HEK293 (cell line): ENCODE data around the gene HES1.
A peak's percentile ranks its signal among the peaks of the same experiment; 100 is the strongest.

Experiments used
- CTCF ChIA-PET: fragments of 350-600 bp; formaldehyde crosslinking; extraction: SDS; loops from one replicate; lab custom pipeline; 2021; ENCODE audit warnings: antibody characterized with exemption; lab: Yijun Ruan, JAX
- POLR2A ChIA-PET: fragments of 300-600 bp; formaldehyde crosslinking; extraction: SDS; loops from one replicate; lab custom pipeline; 2020; ENCODE audit warnings: antibody characterized with exemption, inconsistent platforms; lab: Yijun Ruan, JAX
- H3K27ac ChIP-seq: fragments of 200-500 bp; sonication (Bioruptor generic); 2 replicates; pipeline ENCODE4 v1.5.1; 2014; ENCODE audit warnings: low read depth, low read length, control low read depth, inconsistent platforms; ENCODE audit errors: extremely low read depth
- H3K36me3 ChIP-seq, 2 experiments: fragments of 200-500 bp in 1 of 2; sonication (Bioruptor generic) in 1 of 2; 1 replicate in 1 of 2; 2 replicates in 1 of 2; pipeline ENCODE4 v1.5.1; 2014 to 2017; ENCODE audit warnings: inconsistent platforms in 2 of 2, low read length in 2 of 2; ENCODE audit not compliant: control insufficient read depth in 2 of 2, insufficient read depth in 1 of 2
- H3K4me1 ChIP-seq: fragments of 200-500 bp; sonication (Bioruptor generic); 2 replicates; pipeline ENCODE4 v1.5.1; 2014; ENCODE audit warnings: mild to moderate bottlenecking, low read length, inconsistent platforms; ENCODE audit not compliant: control insufficient read depth, insufficient read depth
- H3K4me3 ChIP-seq: 2 replicates; pipeline ENCODE4 v1.5.1; 2011; ENCODE audit warnings: low read depth, mild to moderate bottlenecking, control low read depth, low read length, moderate library complexity
- H3K9me3 ChIP-seq: fragments of 200-500 bp; sonication (Bioruptor generic); 2 replicates; pipeline ENCODE4 v1.5.1; 2014; ENCODE audit warnings: low read depth, low read length, inconsistent platforms; ENCODE audit not compliant: control insufficient read depth, insufficient read depth
- GLI2 ChIP-seq: fragments of 450-650 bp; formaldehyde crosslinking; IDR thresholded peaks from 2 replicates; pipeline ENCODE4; 2017; ENCODE audit warnings: missing biosample characterization, missing genetic modification characterization, low read depth, borderline replicate concordance
- OSR2 ChIP-seq: fragments of 450-650 bp; formaldehyde crosslinking; IDR thresholded peaks from 2 replicates; pipeline ENCODE4 v1.5.1; 2016; ENCODE audit warnings: missing biosample characterization, missing genetic modification characterization
- PRDM6 ChIP-seq: fragments of 450-650 bp; formaldehyde crosslinking; IDR thresholded peaks from 2 replicates; pipeline ENCODE4 v1.5.1; 2017; ENCODE audit warnings: missing biosample characterization, missing genetic modification characterization
- SP7 ChIP-seq: fragments of 450-650 bp; formaldehyde crosslinking; IDR thresholded peaks from 2 replicates; pipeline ENCODE4 v1.5.1; 2016; ENCODE audit warnings: missing biosample characterization, missing genetic modification characterization
- ZBTB17 ChIP-seq: fragments of 450-650 bp; formaldehyde crosslinking; IDR thresholded peaks from 2 replicates; pipeline ENCODE4 v1.5.1; 2016; ENCODE audit warnings: missing biosample characterization, missing genetic modification characterization
- ZBTB6 ChIP-seq: fragments of 450-650 bp; formaldehyde crosslinking; IDR thresholded peaks from 2 replicates; pipeline ENCODE4 v1.5.1; 2017; ENCODE audit warnings: missing biosample characterization, missing genetic modification characterization
- ZBTB8A ChIP-seq: fragments of 450-650 bp; formaldehyde crosslinking; IDR thresholded peaks from 2 replicates; pipeline ENCODE4 v1.5.1; 2016; ENCODE audit warnings: missing biosample characterization, missing genetic modification characterization
- ZIC2 ChIP-seq: fragments of 450-650 bp; formaldehyde crosslinking; IDR thresholded peaks from 2 replicates; pipeline ENCODE4 v1.5.1; 2016; ENCODE audit warnings: missing biosample characterization, missing genetic modification characterization
- ZNF112 ChIP-seq: fragments of 450-650 bp; formaldehyde crosslinking; IDR thresholded peaks from 2 replicates; pipeline ENCODE4 v1.5.0; 2017; ENCODE audit warnings: missing biosample characterization, missing genetic modification characterization
- ZNF341 ChIP-seq: fragments of 450-650 bp; formaldehyde crosslinking; IDR thresholded peaks from 2 replicates; pipeline ENCODE4; 2016; ENCODE audit warnings: low read depth, missing biosample characterization, missing genetic modification characterization
- ZNF366 ChIP-seq: fragments of 450-650 bp; formaldehyde crosslinking; conservative IDR thresholded peaks from 2 replicates; pipeline ENCODE4 v1.5.1; 2016; ENCODE audit warnings: missing biosample characterization, missing genetic modification characterization
- ZNF513 ChIP-seq: fragments of 450-650 bp; IDR thresholded peaks from 2 replicates; pipeline ENCODE4 v1.5.1; 2018; ENCODE audit warnings: missing biosample characterization, missing genetic modification characterization
- ZNF521 ChIP-seq: fragments of 450-650 bp; formaldehyde crosslinking; IDR thresholded peaks from 2 replicates; pipeline ENCODE4 v1.5.1; 2017; ENCODE audit warnings: missing biosample characterization, mild to moderate bottlenecking, missing genetic modification characterization
- ZNF692 ChIP-seq: fragments of 450-650 bp; formaldehyde crosslinking; IDR thresholded peaks from 2 replicates; pipeline ENCODE4 v1.5.1; 2016; ENCODE audit warnings: missing biosample characterization, missing genetic modification characterization
- ZNF707 ChIP-seq: fragments of 450-650 bp; formaldehyde crosslinking; IDR thresholded peaks from 2 replicates; pipeline ENCODE4 v1.5.1; 2016; ENCODE audit warnings: missing biosample characterization, missing genetic modification characterization
- ZNF791 ChIP-seq: fragments of 450-650 bp; formaldehyde crosslinking; IDR thresholded peaks from 2 replicates; pipeline ENCODE4 v1.5.1; 2016; ENCODE audit warnings: missing biosample characterization, missing genetic modification characterization
- ZSCAN18 ChIP-seq: fragments of 450-650 bp; formaldehyde crosslinking; IDR thresholded peaks from 2 replicates; pipeline ENCODE4 v1.5.1; 2016; ENCODE audit warnings: missing biosample characterization, missing genetic modification characterization

HES1 gene

GRCh38 chr3:194184265-194184751 lies 48.4 kb downstream of the HES1 start:
- peak overlapping the region; percentile 30; the same call in 1 of the 2 replicates for H3K27ac ChIP-seq
- no peaks in the 10 kb centered on the region for H3K36me3 ChIP-seq
- peaks cover 12% of the 10 kb centered on the region for H3K4me1 ChIP-seq
- TF ChIP-seq PRDM6 (tag by site-specific recombination): peak; percentile 48
- TF ChIP-seq GLI2: peak; percentile 70; the same call in 1 of the 2 replicates
- 0 out of 2 replicates have a peak, but pooled peaks have one; percentile 19 for TF ChIP-seq ZNF341 (tag by site-specific recombination)
- no peak for TF ChIP-seq ZNF112 (tag by site-specific recombination)
- peak; percentile 70 for TF ChIP-seq OSR2 (tag by site-specific recombination)
- TF ChIP-seq ZNF366: peak; percentile 50
- peak; percentile 43 for TF ChIP-seq ZBTB8A (tag by site-specific recombination)
- peak; percentile 71 for TF ChIP-seq ZNF513
- 0 out of 2 replicates have a peak, but pooled peaks have one; percentile 30 for TF ChIP-seq ZBTB17 (tag by site-specific recombination)
- no peak for TF ChIP-seq ZNF521
- TF ChIP-seq ZSCAN18 (tag by site-specific recombination): no peak
- peak; percentile 50 for TF ChIP-seq SP7
- no peak for TF ChIP-seq ZNF791 (tag by site-specific recombination)
- TF ChIP-seq ZIC2 (tag by site-specific recombination): 0 out of 2 replicates have a peak, but pooled peaks have one; percentile 11
- TF ChIP-seq ZBTB6 (tag by site-specific recombination): no peak
- TF ChIP-seq ZNF707 (tag by site-specific recombination): no peak
- POLR2A ChIA-PET: no interaction called here
- H3K9me3 ChIP-seq: no peaks in the 10 kb centered on the region
- CTCF ChIA-PET: interaction anchor here (0.6 kb wide), 1 partner anchor 103 kb away, joined by 6 read pairs; no protein-coding TSS in a partner anchor
- H3K4me3 ChIP-seq: no peak overlapping the region

- TF ChIP-seq ZBTB8A (tag by site-specific recombination) (0 out of 2 replicates have a peak, but pooled peaks have one; percentile 2), ZNF692 (tag by site-specific recombination) (no peak)
- CTCF ChIA-PET: interaction anchor here (0.6 kb wide), 1 partner anchor 103 kb away, joined by 6 read pairs; no protein-coding TSS in a partner anchor
- POLR2A ChIA-PET: no interaction called here
- H3K4me3 ChIP-seq: no peak overlapping the region
- H3K4me1 ChIP-seq: peaks cover 12% of the 10 kb centered on the region
- no peaks in the 10 kb centered on the region for H3K9me3 ChIP-seq
- peak overlapping the region; percentile 30; the same call in 1 of the 2 replicates for H3K27ac ChIP-seq
- H3K36me3 ChIP-seq: no peaks in the 10 kb centered on the region
Measured at GRCh38 chr3:194184801-194185200, 48.9 kb downstream of the HES1 start.
